Mucosa of rectum (tissue), 2 donors: ENCODE data around the gene KRTAP10-3.

Source experiments
- H3K27ac ChIP-seq, 2 donors: one replicate each; pipeline ENCODE4 v1.7.0; 2013; ENCODE audit warnings: inconsistent platforms in 2 of 2, low read depth in 2 of 2, low read length in 2 of 2
- H3K27me3 ChIP-seq, 2 donors: one replicate each; pipeline ENCODE4 v1.7.0; 2013; ENCODE audit warnings: low read length in 2 of 2; ENCODE audit not compliant: control insufficient read depth in 2 of 2, insufficient read depth in 2 of 2
- H3K36me3 ChIP-seq, 2 donors: one replicate each; pipeline ENCODE4 v1.7.0; 2013; ENCODE audit warnings: low read length in 2 of 2; ENCODE audit not compliant: control insufficient read depth in 2 of 2, insufficient read depth in 2 of 2
- H3K4me1 ChIP-seq, 2 donors: one replicate each; pipeline ENCODE4 v1.7.0; 2013; ENCODE audit warnings: low read length in 2 of 2, mild to moderate bottlenecking in 1 of 2; ENCODE audit not compliant: control insufficient read depth in 2 of 2, insufficient read depth in 2 of 2
- H3K4me3 ChIP-seq, 2 donors: one replicate each; pipeline ENCODE4 v1.7.0; 2013; ENCODE audit warnings: low read length in 2 of 2
- H3K9ac ChIP-seq, 2 donors: one replicate each; pipeline ENCODE4 v1.7.0; 2013; ENCODE audit warnings: low read length in 2 of 2, low read depth in 1 of 2, mild to moderate bottlenecking in 1 of 2
- H3K9me3 ChIP-seq, 2 donors: one replicate each; pipeline ENCODE4 v1.7.0; 2013; ENCODE audit warnings: low read length in 2 of 2; ENCODE audit not compliant: control insufficient read depth in 2 of 2
- donor health status: healthy.
- donor health status: Normal muscosa, but diverticular disease.

The KRTAP10-3 gene

DNA sequence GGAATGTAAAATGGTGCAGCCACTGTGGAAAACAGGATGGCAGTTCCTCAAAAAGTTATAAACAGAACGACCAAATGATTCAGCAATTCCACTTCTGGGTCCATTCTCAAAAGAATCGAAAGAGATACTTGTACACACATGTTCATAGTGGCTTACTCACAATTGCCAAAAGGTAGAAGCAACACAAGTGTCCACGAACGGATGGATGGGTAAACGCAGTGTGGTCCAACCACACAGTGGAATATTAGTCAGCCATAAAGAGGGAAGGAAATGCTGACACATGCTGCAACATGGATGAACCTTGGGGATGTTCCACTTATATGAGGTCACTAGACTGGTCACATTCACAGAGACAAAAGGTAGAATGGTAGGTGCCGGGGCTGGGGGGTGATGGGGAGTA lies 23.9 kb downstream of the KRTAP10-3 start:
- Histone ChIP-seq H3K9me3 (no peaks in the 10 kb centered on the region), H3K27me3 (no peaks in the 10 kb centered on the region), H3K4me3 (no peak overlapping the region), H3K27ac (no peak overlapping the region), H3K4me1 (no peaks in the 10 kb centered on the region), H3K9ac (no peak overlapping the region), H3K36me3 (no peaks in the 10 kb centered on the region)

GRCh38 chr21:44533891-44534627 lies 24.5 kb downstream of the KRTAP10-3 start:
- no peaks in the 10 kb centered on the region for H3K9me3 ChIP-seq

GRCh38 chr21:44533121-44533890 lies 25.3 kb downstream of the KRTAP10-3 start:
- Histone ChIP-seq H3K9me3 (no peaks in the 10 kb centered on the region), H3K4me1 (no peaks in the 10 kb centered on the region), H3K4me3 (no peak overlapping the region), H3K27me3 (no peaks in the 10 kb centered on the region), H3K36me3 (no peaks in the 10 kb centered on the region), H3K9ac (no peak overlapping the region), H3K27ac (no peak overlapping the region)

More at GRCh38 chr21:44533891-44534627, 24.5 kb downstream of the KRTAP10-3 start:
- Histone ChIP-seq H3K36me3 (no peaks in the 10 kb centered on the region), H3K27me3 (no peaks in the 10 kb centered on the region), H3K4me3 (no peak overlapping the region), H3K4me1 (no peaks in the 10 kb centered on the region), H3K9ac (no peak overlapping the region), H3K27ac (no peak overlapping the region)

DNA sequence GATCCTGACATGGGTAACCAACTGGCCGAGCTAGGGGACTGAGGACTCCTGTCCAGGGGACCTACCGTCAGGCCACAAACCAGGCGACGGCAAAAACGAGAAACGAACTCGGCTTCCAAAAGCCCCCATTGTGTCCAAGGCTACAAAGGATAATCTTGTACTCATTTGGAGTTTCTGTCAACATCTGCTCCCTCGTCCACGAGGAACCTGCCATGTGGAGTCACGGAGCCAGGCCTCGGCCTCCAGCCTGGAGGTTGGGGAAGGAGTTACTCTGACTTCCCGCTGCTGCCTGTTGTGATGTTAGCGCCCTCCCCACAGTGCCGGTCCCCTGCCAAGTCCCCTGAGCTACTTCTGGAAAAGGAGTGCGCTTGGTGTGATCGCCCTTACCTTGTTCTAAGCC lies 25.9 kb downstream of the KRTAP10-3 start:
- no peaks in the 10 kb centered on the region for H3K9me3 ChIP-seq
- no peak overlapping the region for H3K27ac ChIP-seq
- H3K27me3 ChIP-seq: no peaks in the 10 kb centered on the region
- H3K4me1 ChIP-seq: no peaks in the 10 kb centered on the region
- no peaks in the 10 kb centered on the region for H3K36me3 ChIP-seq
- H3K4me3 ChIP-seq: no peak overlapping the region
- H3K9ac ChIP-seq: no peak overlapping the region

- Histone ChIP-seq H3K36me3 (no peaks in the 10 kb centered on the region), H3K4me3 (no peak overlapping the region), H3K27me3 (no peaks in the 10 kb centered on the region), H3K4me1 (no peaks in the 10 kb centered on the region), H3K9ac (no peak overlapping the region), H3K9me3 (no peaks in the 10 kb centered on the region), H3K27ac (no peak overlapping the region)
Measured at GRCh38 chr21:44531606-44532564, 26.7 kb downstream of the KRTAP10-3 start.

DNA sequence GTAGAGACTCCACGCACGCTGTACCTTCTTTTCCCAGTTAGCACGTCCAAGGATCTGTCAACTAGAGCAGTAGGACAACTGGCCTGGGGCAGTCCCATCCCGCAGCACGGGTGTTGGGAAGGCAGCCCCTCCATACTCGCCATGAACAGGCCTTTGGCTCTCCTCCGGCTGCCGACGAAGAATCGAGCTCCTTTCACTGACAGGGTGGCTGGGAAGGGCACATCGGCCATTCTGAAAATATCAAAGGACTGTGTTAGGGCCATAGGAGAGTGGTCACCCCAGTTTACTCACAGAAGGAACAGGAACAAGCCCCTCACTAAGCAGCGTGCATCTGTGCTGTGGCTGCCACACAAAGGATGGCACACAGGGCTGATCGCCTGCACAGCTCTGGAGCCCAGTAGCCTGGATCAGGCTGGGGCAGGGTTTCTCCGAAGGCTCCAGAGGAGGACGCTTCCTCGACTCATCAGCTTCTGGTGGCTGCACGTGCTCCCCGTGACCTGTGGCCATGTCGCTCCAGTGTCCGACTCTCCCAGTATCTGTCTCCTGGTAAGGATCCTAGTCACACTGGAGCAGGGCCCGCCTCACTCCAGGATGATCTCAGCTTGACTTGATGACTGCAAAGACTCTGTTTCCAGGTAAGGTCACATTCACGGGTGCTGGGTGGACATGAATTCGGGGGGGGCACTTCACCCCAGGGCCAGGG lies 27.5 kb downstream of the KRTAP10-3 start:
- Histone ChIP-seq H3K4me3 (no peak overlapping the region), H3K27me3 (no peaks in the 10 kb centered on the region), H3K9ac (no peak overlapping the region), H3K4me1 (no peaks in the 10 kb centered on the region), H3K9me3 (no peaks in the 10 kb centered on the region), H3K27ac (no peak overlapping the region), H3K36me3 (no peaks in the 10 kb centered on the region)

GRCh38 chr21:44530221-44530902 lies 28.2 kb downstream of the KRTAP10-3 start:
- Histone ChIP-seq H3K4me1 (no peaks in the 10 kb centered on the region), H3K27me3 (no peaks in the 10 kb centered on the region), H3K27ac (no peak overlapping the region), H3K4me3 (no peak overlapping the region), H3K9ac (no peak overlapping the region), H3K36me3 (no peaks in the 10 kb centered on the region), H3K9me3 (no peaks in the 10 kb centered on the region)

GRCh38 chr21:44529503-44530125 lies 29.0 kb downstream of the KRTAP10-3 start:
- Histone ChIP-seq H3K27ac (no peak overlapping the region), H3K9me3 (no peaks in the 10 kb centered on the region), H3K4me1 (no peaks in the 10 kb centered on the region), H3K9ac (no peak overlapping the region), H3K27me3 (no peaks in the 10 kb centered on the region), H3K4me3 (no peak overlapping the region), H3K36me3 (no peaks in the 10 kb centered on the region)

- Histone ChIP-seq H3K27ac (no peak overlapping the region), H3K27me3 (no peaks in the 10 kb centered on the region), H3K9ac (no peak overlapping the region), H3K4me1 (no peaks in the 10 kb centered on the region), H3K4me3 (no peak overlapping the region), H3K36me3 (no peaks in the 10 kb centered on the region), H3K9me3 (no peaks in the 10 kb centered on the region)
Measured at GRCh38 chr21:44529011-44529421, 29.6 kb downstream of the KRTAP10-3 start.
